Prostate gland (tissue), 2 donors: ENCODE measurements around the gene GIPC1.

Experiments
- POLR2A ChIP-seq: fragments of 450-650 bp; IDR thresholded peaks from one replicate; pipeline ENCODE4 v1.6.1; 2016; ENCODE audit warnings: antibody characterized with exemption, mild to moderate bottlenecking
- TF ChIP-seq, protein P1 (sequence below), 4 experiments: fragments of 200-600 bp in 2 of 4; fragments of 450-650 bp in 2 of 4; sonication (generic) in 2 of 4; IDR thresholded peaks; 1 replicate in 3 of 4; 2 replicates in 1 of 4; pipeline ENCODE4 v1.5.1; 2016 to 2019; ENCODE audit warnings: antibody characterized with exemption in 4 of 4, mild to moderate bottlenecking in 2 of 4, moderate library complexity in 2 of 4

DNA sequence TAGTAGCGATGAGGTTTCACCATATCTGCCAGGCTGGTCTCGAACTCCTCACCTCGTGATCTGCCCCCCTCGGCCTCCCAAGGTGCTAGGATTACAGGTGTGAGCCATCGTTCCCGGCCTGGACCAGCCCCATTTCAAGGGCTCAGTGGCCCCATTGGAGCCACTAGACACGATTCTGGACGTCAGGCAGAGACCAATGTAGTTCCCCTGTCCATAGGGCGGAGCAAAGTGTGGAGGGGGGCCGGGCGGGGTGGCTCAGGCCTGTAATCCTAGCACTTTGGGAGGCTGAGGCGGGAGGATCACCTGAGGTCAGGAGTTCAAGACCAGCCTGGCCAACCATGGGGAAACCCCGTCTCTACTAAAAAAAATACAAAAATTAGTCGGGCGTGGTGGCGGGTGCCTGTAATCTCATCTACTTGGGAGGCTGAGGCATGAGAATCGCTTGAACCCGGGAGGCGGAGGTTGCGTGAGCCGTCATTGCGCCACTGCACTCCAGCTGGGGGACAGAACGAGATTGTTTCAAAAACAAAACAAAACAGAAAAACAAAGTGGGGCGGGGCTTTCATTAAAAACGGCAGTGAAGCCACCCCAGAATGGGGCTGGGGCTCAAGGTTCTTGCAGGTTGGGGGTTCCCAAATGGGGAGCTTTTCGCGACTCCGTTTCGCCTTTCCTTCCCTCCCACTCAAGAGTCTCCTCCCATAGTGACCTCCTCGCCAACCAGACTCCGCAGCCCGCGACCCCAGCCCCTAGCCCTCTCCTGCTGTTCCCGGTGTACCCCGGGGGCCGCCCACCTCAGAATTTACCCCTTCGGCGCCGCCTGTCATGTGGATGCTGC, 32.7 kb upstream of the GIPC1 start:
- no peak for TF ChIP-seq POLR2A
- TF ChIP-seq, protein P1, sequence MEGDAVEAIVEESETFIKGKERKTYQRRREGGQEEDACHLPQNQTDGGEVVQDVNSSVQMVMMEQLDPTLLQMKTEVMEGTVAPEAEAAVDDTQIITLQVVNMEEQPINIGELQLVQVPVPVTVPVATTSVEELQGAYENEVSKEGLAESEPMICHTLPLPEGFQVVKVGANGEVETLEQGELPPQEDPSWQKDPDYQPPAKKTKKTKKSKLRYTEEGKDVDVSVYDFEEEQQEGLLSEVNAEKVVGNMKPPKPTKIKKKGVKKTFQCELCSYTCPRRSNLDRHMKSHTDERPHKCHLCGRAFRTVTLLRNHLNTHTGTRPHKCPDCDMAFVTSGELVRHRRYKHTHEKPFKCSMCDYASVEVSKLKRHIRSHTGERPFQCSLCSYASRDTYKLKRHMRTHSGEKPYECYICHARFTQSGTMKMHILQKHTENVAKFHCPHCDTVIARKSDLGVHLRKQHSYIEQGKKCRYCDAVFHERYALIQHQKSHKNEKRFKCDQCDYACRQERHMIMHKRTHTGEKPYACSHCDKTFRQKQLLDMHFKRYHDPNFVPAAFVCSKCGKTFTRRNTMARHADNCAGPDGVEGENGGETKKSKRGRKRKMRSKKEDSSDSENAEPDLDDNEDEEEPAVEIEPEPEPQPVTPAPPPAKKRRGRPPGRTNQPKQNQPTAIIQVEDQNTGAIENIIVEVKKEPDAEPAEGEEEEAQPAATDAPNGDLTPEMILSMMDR (IDR thresholded peaks at IDR 0.05): no peak
